Stimulated activated CD4-positive, alpha-beta T cell treated with anti-CD3 and anti-CD28 coated beads, Interleukin-1b, Interleukin-23, amount 100 ng/mL, for 24 hours (primary cell): ENCODE measurements around the gene HHIPL1.

Experiments
- DNase-seq, 4 experiments: peaks; one replicate each; pipeline ENCODE4 v3.0.0-alpha.2; 2020; ENCODE audit warnings: low read depth in 4 of 4, low spot score in 1 of 4

Gene HHIPL1

GRCh38 chr14:99687284-99688209, 42.6 kb downstream of the HHIPL1 start:
- no peak for DNase-seq

- DNase-seq = no peak
Observed at GRCh38 chr14:99688210-99688581, 43.3 kb downstream of the HHIPL1 start.

GRCh38 chr14:99688629-99689028, 43.7 kb downstream of the HHIPL1 start:
- DNase-seq = no peak

- no peak for DNase-seq
Observed at GRCh38 chr14:99689266-99690236, 44.6 kb downstream of the HHIPL1 start.

GRCh38 chr14:99690636-99691035, 45.7 kb downstream of the HHIPL1 start:
- DNase-seq = no peak

- DNase-seq = no peak
Observed at GRCh38 chr14:99691111-99691885, 46.4 kb downstream of the HHIPL1 start.

- no peak for DNase-seq
Observed at GRCh38 chr14:99693918-99694317, 49.0 kb downstream of the HHIPL1 start.

- no peak for DNase-seq
Observed at GRCh38 chr14:99696929-99697328, 52.0 kb downstream of the HHIPL1 start.

GRCh38 chr14:99698236-99698635, 53.3 kb downstream of the HHIPL1 start:
- DNase-seq = no peak

GRCh38 chr14:99698642-99699041, 53.7 kb downstream of the HHIPL1 start:
- no peak for DNase-seq

GRCh38 chr14:99699085-99699760, 54.3 kb downstream of the HHIPL1 start:
- DNase-seq = no peak

- DNase-seq = no peak
Observed at GRCh38 chr14:99699861-99700260, 54.9 kb downstream of the HHIPL1 start.

- no peak for DNase-seq
Observed at GRCh38 chr14:99700379-99700778, 55.5 kb downstream of the HHIPL1 start.

GRCh38 chr14:99701260-99701659, 56.3 kb downstream of the HHIPL1 start:
- DNase-seq = no peak

GRCh38 chr14:99702115-99702514, 57.2 kb downstream of the HHIPL1 start:
- no peak for DNase-seq

GRCh38 chr14:99703381-99703780, 58.5 kb downstream of the HHIPL1 start:
- DNase-seq = no peak

GRCh38 chr14:99704037-99704436, 59.1 kb downstream of the HHIPL1 start:
- DNase-seq = no peak

- no peak for DNase-seq
Observed at GRCh38 chr14:99706107-99706900, 61.4 kb downstream of the HHIPL1 start.

- no peak for DNase-seq
Observed at GRCh38 chr14:99707420-99707819, 62.5 kb downstream of the HHIPL1 start.

- DNase-seq = no peak
Observed at GRCh38 chr14:99707921-99708320, 63.0 kb downstream of the HHIPL1 start.
